Pancreas (tissue), 10 donors: ENCODE data around the gene CCR4. TPM values are rescaled to one million over a fixed set of nuclear protein-coding genes. Genes with fewer than 3 reads are reported as not detected.

Experiments used
- ATAC-seq, 4 donors: fragments of 200-7000 bp; cut with Tn5 transposase; one replicate each; pipeline versions ENCODE4 v1.8.0 to v1.9.1; 2020; ENCODE audit warnings: mild to moderate bottlenecking in 4 of 4, moderate library complexity in 4 of 4
- DNase-seq, 6 donors: peaks; one replicate each; pipeline ENCODE4 v3.0.0-alpha.2; 2020
- FAIRE-seq: peaks from 2 replicates; lab custom pipeline; 2012; peaks lifted over from hg19 to GRCh38; lab: Jason Lieb, UNC
- H3K27ac ChIP-seq, 4 donors: fragments of 200-600 bp; sonication (generic); 1 replicate in 3 of 4; 2 replicates in 1 of 4; pipeline versions ENCODE4 v1.5.0 to v1.8.0; 2020
- H3K27me3 ChIP-seq, 4 donors: fragments of 200-600 bp; one replicate each; pipeline ENCODE4 v1.8.0; 2021
- H3K36me3 ChIP-seq, 3 donors: fragments of 200-600 bp; sonication (generic) in 1 of 3; one replicate each; pipeline versions ENCODE4 v1.5.0 to v1.8.0; 2020 to 2021
- H3K4me1 ChIP-seq, 3 donors: fragments of 200-600 bp; one replicate each; pipeline ENCODE4 v1.8.0; 2021
- H3K4me3 ChIP-seq, 4 donors: fragments of 200-600 bp; sonication (generic) in 2 of 4; one replicate each; pipeline versions ENCODE4 v1.5.0 to v1.8.0; 2020 to 2021
- H3K9me3 ChIP-seq, 4 donors: fragments of 200-600 bp; one replicate each; pipeline ENCODE4 v1.8.0; 2021
- WGBS, 2 donors: extraction: QIAGEN DNeasy Blood & Tissue Kit; methylation state at CpG; one replicate each; pipeline ENCODE4 v1.1.7; 2013; 5-methylcytosine and 5-hydroxymethylcytosine counted together
- intact Hi-C, 3 donors: fragments of 100-400 bp; cut with DNase I; formaldehyde crosslinking; loops; one replicate each; pipeline versions ENCODE4 v1.11.1 to v1.14.2; 2022
- polyA plus RNA-seq, 2 donors: library from polyadenylated mRNA; stranded (reverse); fragments of 200-250 nt; gene quantifications; one replicate each; pipeline ENCODE4 v1.2.3, GENCODE V29; 2013
- total RNA-seq, 6 donors: library from RNA; stranded (reverse); fragmentation: NEBNext Ultra II Directional in 4 of 6; extraction: Animal tissue kit (Norgen Biotek cat#: 25700) in 4 of 6; gene quantifications; one replicate each; pipeline versions ENCODE4 v1.2.1 to v1.2.4, GENCODE V29; 2021 to 2023
- TF ChIP-seq, protein P1 (sequence below), 4 donors: fragments of 200-600 bp; sonication (generic) in 3 of 4; IDR thresholded peaks; one replicate each; pipeline versions ENCODE4 v1.5.0 to v1.8.0; 2021; ENCODE audit warnings: antibody characterized with exemption in 4 of 4
- donor health status: healthy with polysubstance abuse.
- donor health status: DM: no; HTN: no; CAD: no; lungs with moderate emphysema.
- donor health status: DM: no; HTN: no; CAD: no.
- donor health status: control.
- donor health status: control.
- donor health status: Bipolar disorder and iron deficiency.
- donor health status: DM: yes; HTN: yes; CAD: no.
- donor health status: DM: no; HTN: no; CAD: no.
- donor health status: DM: no; HTN: no; CAD: no.
- donor health status: DM: yes; HTN: yes; CAD: no.

The CCR4 gene
- total and polyA plus RNA-seq, 8 donors = 0.06 to 0.25 (median 0.09) TPM; not detected in 4

DNA sequence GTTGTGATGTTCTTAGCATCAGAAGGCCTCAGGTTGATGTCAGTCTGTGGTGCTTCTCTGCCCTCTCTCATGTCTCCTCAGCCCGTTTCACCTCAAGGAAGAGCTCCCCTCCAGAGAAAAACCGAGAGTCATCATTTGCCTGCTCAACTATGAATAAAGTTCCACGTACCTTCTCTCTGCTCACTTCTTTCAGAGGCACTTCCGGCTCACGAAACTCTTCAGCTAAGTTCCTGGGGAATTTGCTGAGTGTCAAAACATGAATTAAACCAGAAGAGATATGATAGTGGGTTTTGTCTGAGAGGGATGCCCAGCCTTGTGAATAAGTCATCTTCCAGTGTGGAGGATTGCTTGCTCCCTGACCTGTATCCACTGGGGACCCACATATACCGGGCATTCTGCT lies 37.7 kb downstream of the CCR4 start:
- FAIRE-seq = no peak
- TF ChIP-seq, protein P1, sequence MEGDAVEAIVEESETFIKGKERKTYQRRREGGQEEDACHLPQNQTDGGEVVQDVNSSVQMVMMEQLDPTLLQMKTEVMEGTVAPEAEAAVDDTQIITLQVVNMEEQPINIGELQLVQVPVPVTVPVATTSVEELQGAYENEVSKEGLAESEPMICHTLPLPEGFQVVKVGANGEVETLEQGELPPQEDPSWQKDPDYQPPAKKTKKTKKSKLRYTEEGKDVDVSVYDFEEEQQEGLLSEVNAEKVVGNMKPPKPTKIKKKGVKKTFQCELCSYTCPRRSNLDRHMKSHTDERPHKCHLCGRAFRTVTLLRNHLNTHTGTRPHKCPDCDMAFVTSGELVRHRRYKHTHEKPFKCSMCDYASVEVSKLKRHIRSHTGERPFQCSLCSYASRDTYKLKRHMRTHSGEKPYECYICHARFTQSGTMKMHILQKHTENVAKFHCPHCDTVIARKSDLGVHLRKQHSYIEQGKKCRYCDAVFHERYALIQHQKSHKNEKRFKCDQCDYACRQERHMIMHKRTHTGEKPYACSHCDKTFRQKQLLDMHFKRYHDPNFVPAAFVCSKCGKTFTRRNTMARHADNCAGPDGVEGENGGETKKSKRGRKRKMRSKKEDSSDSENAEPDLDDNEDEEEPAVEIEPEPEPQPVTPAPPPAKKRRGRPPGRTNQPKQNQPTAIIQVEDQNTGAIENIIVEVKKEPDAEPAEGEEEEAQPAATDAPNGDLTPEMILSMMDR (IDR thresholded peaks at IDR 0.05) = no peak

DNA sequence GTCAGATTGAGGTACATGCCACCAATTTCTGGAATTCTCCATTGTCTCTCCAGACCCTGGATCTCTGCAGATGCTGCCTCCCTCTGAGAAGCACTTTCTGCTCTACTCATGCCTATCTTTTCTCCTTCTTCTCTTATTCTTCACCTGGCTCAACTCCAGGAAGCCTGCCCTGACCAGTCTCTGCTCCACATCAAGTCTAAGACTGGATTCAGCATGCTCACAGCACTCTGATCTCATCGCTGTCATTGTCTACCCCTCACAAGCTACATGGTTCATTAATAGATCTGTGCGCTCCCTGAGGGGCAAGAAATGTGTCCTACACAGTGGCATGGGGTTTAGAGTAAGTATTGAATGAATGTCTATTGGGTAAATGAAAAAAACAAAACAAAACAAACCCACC lies 38.7 kb downstream of the CCR4 start:
- Histone ChIP-seq H3K27me3 (no peaks in the 10 kb centered on the region), H3K36me3 (no peaks in the 10 kb centered on the region), H3K9me3 (no peaks in the 10 kb centered on the region), H3K27ac (no peak overlapping the region), H3K4me3 (no peak overlapping the region), H3K4me1 (no peaks in the 10 kb centered on the region)
- intact Hi-C loops = no loop called here
- no peak for DNase-seq
- ATAC-seq = no peak
- 93 to 94% methylated on average over 2 of the region's 2 CpGs for WGBS, 2 donors
- no peak for FAIRE-seq
- TF ChIP-seq, protein P1 (IDR thresholded peaks at IDR 0.05) = no peak

More for the DNA sequence above, 37.7 kb downstream of the CCR4 start:
- no peaks in the 10 kb centered on the region for H3K36me3 ChIP-seq
- no peaks in the 10 kb centered on the region for H3K9me3 ChIP-seq
- H3K27me3 ChIP-seq = no peaks in the 10 kb centered on the region
- ATAC-seq = no peak
- no peak for DNase-seq
- intact Hi-C loops = no loop called here
- no peak overlapping the region for H3K4me3 ChIP-seq
- WGBS, 2 donors = 75 to 92% methylated on average over 6 of the region's 6 CpGs
- no peaks in the 10 kb centered on the region for H3K4me1 ChIP-seq
- H3K27ac ChIP-seq = no peak overlapping the region

DNA sequence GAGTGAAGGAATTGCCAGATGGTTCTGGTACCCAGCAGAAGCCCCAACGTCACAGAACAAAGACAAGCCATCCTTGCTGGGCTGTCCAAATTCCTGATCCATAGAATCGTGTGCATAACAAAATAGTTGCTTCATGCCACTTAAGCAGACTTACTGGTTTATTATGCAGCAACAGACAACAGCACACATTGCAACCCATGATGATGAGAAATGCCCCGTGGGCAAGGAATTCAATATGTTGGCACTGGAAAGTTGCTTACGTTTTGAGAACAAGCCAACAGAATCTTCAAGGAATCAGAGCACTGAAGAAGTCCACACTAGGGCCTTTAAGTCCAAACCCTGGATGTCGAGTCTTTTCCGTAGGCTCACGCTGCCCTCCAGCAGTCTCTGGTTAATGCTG lies 40.3 kb downstream of the CCR4 start:
- ATAC-seq (no peak), FAIRE-seq (no peak), DNase-seq (no peak)
- Histone ChIP-seq H3K27me3 (no peaks in the 10 kb centered on the region), H3K27ac (no peak overlapping the region), H3K4me1 (no peaks in the 10 kb centered on the region), H3K36me3 (no peaks in the 10 kb centered on the region), H3K4me3 (no peak overlapping the region), H3K9me3 (no peaks in the 10 kb centered on the region)
- TF ChIP-seq, protein P1 (IDR thresholded peaks at IDR 0.05) = no peak
- 81 to 88% methylated on average over 7 of the region's 7 CpGs for WGBS, 2 donors
- intact Hi-C loops = no loop called here

DNA sequence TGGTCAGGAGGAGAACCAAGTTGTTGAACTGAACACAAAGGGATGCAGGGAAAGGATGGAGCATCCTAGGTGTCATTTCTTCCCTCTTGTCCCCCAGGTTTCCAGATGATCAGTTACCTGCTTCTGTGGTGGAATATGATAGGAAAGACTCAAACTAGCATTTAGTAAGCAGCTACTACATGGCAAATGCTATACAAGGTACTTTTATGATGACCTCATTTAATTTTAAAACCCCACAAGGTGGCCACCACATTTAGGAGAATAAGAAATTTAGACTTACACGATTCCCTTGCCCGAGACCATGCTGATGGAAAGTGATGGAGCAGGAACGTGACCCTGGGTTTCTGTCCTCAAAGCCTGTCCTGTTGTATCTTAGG lies 40.9 kb downstream of the CCR4 start:
- FAIRE-seq (no peak), DNase-seq (no peak), ATAC-seq (no peak)
- Histone ChIP-seq H3K9me3 (no peaks in the 10 kb centered on the region), H3K4me3 (no peak overlapping the region), H3K4me1 (no peaks in the 10 kb centered on the region), H3K27me3 (no peaks in the 10 kb centered on the region), H3K36me3 (no peaks in the 10 kb centered on the region), H3K27ac (no peak overlapping the region)
- TF ChIP-seq, protein P1 (IDR thresholded peaks at IDR 0.05) = no peak
- intact Hi-C loops = no loop called here
- 91 to 97% methylated on average over 3 of the region's 3 CpGs for WGBS, 2 donors

DNA sequence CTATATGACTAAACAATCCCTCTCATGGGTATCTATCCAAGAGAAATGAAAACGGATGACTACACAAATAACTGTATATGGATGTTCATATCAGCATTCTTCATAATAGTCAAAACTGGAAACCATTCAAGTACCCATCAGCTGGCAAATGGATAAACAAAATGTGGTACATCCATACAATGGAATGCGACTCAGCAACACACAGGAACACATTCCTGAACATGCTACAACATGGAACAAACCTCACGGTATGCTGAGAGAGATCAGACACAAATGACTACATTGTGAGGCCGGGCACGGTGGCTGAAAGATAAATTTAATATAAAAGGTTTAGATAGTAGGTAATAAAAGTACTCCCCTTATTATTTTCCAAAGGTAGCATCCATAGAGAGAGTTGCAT lies 42.6 kb downstream of the CCR4 start:
- Histone ChIP-seq H3K36me3 (no peaks in the 10 kb centered on the region), H3K9me3 (no peaks in the 10 kb centered on the region), H3K4me3 (no peak overlapping the region), H3K4me1 (no peaks in the 10 kb centered on the region), H3K27ac (no peak overlapping the region), H3K27me3 (no peaks in the 10 kb centered on the region)
- FAIRE-seq = no peak
- ATAC-seq = no peak
- TF ChIP-seq, protein P1 (IDR thresholded peaks at IDR 0.05) = no peak
- no peak for DNase-seq
- 93 to 96% methylated on average over 5 of the region's 5 CpGs for WGBS, 2 donors
- intact Hi-C loops = no loop called here
